B cell (primary cell): ENCODE measurements around the gene IL31RA. TPM values are rescaled to one million over a fixed set of nuclear protein-coding genes. Genes with fewer than 3 reads are reported as not detected.

Experiments used
- ATAC-seq: fragments of 200-7000 bp; cut with Tn5 transposase; one replicate; pipeline ENCODE4 v1.10.0; 2021; ENCODE audit warnings: low read depth, mild to moderate bottlenecking, moderate number of reproducible peaks, moderate library complexity
- CTCF ChIA-PET: fragments of 350-600 bp; sonication (Branson Sonifier 250); formaldehyde crosslinking; loops from one replicate; lab custom pipeline; 2021; ENCODE audit warnings: antibody characterized with exemption, inconsistent platforms; lab: Charles Lee
- POLR2A ChIA-PET: fragments of 350-600 bp; sonication (Branson Sonifier 250); formaldehyde crosslinking; loops from one replicate; lab custom pipeline; 2021; ENCODE audit warnings: antibody characterized with exemption; lab: Charles Lee
- DNase-seq: peaks from one replicate; pipeline ENCODE4 v3.0.0; 2013
- H2AFZ ChIP-seq: 2 replicates; pipeline ENCODE4 v1.6.1; 2012; ENCODE audit warnings: mild to moderate bottlenecking, low read depth, low read length; ENCODE audit not compliant: insufficient read depth, poor library complexity, severe bottlenecking
- H3K27ac ChIP-seq, 2 donors: 1 replicate in 1 of 2; 2 replicates in 1 of 2; pipeline ENCODE4 v1.5.1; 2012 to 2013; ENCODE audit warnings: low read length in 2 of 2, mild to moderate bottlenecking in 2 of 2, moderate library complexity in 1 of 2
- H3K27me3 ChIP-seq, 4 experiments: fragments of 200-600 bp in 1 of 4; sonication (generic) in 1 of 4; replicated peaks in 1 of 4; 1 replicate in 2 of 4; 2 replicates in 2 of 4; pipeline versions ENCODE4 v1.6.1 to v1.7.0; 2013 to 2016; ENCODE audit warnings: low read length in 3 of 4, mild to moderate bottlenecking in 2 of 4, mixed read lengths in 1 of 4, moderate library complexity in 1 of 4; ENCODE audit not compliant: insufficient read depth in 4 of 4, control insufficient read depth in 3 of 4; ENCODE audit errors: control extremely low read depth in 1 of 4
- H3K36me3 ChIP-seq, 2 experiments: replicated peaks in 1 of 2; 1 replicate in 1 of 2; 2 replicates in 1 of 2; pipeline versions ENCODE4 v1.6.1 to v1.7.1; 2013; ENCODE audit warnings: low read length in 1 of 2; ENCODE audit not compliant: insufficient read depth in 2 of 2, control insufficient read depth in 1 of 2; ENCODE audit errors: control extremely low read depth in 1 of 2, extremely low read depth in 1 of 2
- H3K4me1 ChIP-seq, 2 donors: fragments of 200-600 bp in 1 of 2; sonication (generic) in 1 of 2; 1 replicate in 1 of 2; 2 replicates in 1 of 2; pipeline versions ENCODE4 v1.5.1 to v1.6.1; 2013 to 2017; ENCODE audit warnings: low read length in 2 of 2; ENCODE audit not compliant: control insufficient read depth in 2 of 2, insufficient read depth in 2 of 2
- H3K4me2 ChIP-seq: replicated peaks from 2 replicates; pipeline ENCODE3; 2012; ENCODE audit warnings: mild to moderate bottlenecking, low read depth, low read length; ENCODE audit not compliant: poor library complexity, severe bottlenecking
- H3K4me3 ChIP-seq, 5 experiments: fragments of 200-600 bp in 1 of 5; sonication (generic) in 1 of 5; 1 replicate in 3 of 5; 2 replicates in 2 of 5; pipeline versions ENCODE4 v1.5.1 to v1.7.0; 2011 to 2016; ENCODE audit warnings: low read length in 4 of 5, mild to moderate bottlenecking in 4 of 5, low read depth in 2 of 5, control low read depth in 1 of 5, moderate library complexity in 1 of 5; ENCODE audit not compliant: insufficient read depth in 1 of 5; ENCODE audit errors: control extremely low read depth in 1 of 5, extremely low read depth in 1 of 5
- H3K79me2 ChIP-seq: fragments of 200-600 bp; sonication (generic); one replicate; pipeline ENCODE4 v1.6.0; 2016; ENCODE audit warnings: low read length; ENCODE audit not compliant: control insufficient read depth, insufficient read depth
- H3K9ac ChIP-seq: fragments of 200-600 bp; sonication (generic); 2 replicates; pipeline ENCODE4 v1.6.1; 2017; ENCODE audit warnings: mild to moderate bottlenecking, low read length, moderate library complexity
- H3K9me3 ChIP-seq, 3 donors: one replicate each; pipeline versions ENCODE4 v1.6.1 to v1.7.1; 2013; ENCODE audit warnings: low read length in 2 of 3; ENCODE audit not compliant: control insufficient read depth in 2 of 3, insufficient read depth in 1 of 3; ENCODE audit errors: control extremely low read depth in 1 of 3
- H4K20me1 ChIP-seq: 2 replicates; pipeline ENCODE4 v1.6.0; 2012; ENCODE audit warnings: mild to moderate bottlenecking, low read length; ENCODE audit not compliant: insufficient read depth, control insufficient read depth, poor library complexity, severe bottlenecking
- H3K27ac Mint-ChIP-seq: one replicate; pipeline ENCODE4 v1.8.0; 2021; ENCODE audit warnings: mixed read lengths
- H3K27me3 Mint-ChIP-seq: one replicate; pipeline ENCODE4 v1.8.0; 2021; ENCODE audit warnings: mixed read lengths
- H3K4me1 Mint-ChIP-seq: one replicate; pipeline ENCODE4 v1.8.0; 2021; ENCODE audit warnings: mixed read lengths
- H3K4me3 Mint-ChIP-seq: one replicate; pipeline ENCODE4 v1.8.0; 2021; ENCODE audit warnings: mixed read lengths
- H3K9me3 Mint-ChIP-seq: one replicate; pipeline ENCODE4 v1.8.0; 2022; ENCODE audit warnings: mixed read lengths; ENCODE audit not compliant: insufficient read depth
- CTCF ChIP-seq: fragments of 200-600 bp; IDR thresholded peaks from one replicate; pipeline ENCODE4 v1.8.0; 2022; ENCODE audit warnings: antibody characterized with exemption, mild to moderate bottlenecking
- EZH2 ChIP-seq: IDR thresholded peaks from 2 replicates; pipeline ENCODE4 v1.6.1; 2012; ENCODE audit warnings: borderline replicate concordance, low read depth, mild to moderate bottlenecking, moderate library complexity, low read length; ENCODE audit not compliant: insufficient read depth, poor library complexity, severe bottlenecking
- WGBS: methylation state at CpG from one replicate; pipeline ENCODE4 v1.1.5; 2013; ENCODE audit warnings: missing lambda C conversion rate; ENCODE audit not compliant: insufficient coverage; 5-methylcytosine and 5-hydroxymethylcytosine counted together
- intact Hi-C: fragments of 100-400 bp; cut with micrococcal nuclease; formaldehyde crosslinking; loops from one replicate; pipeline ENCODE4 v1.10.0; 2022
- polyA plus RNA-seq: library from polyadenylated mRNA; depleted of rRNA; stranded (reverse); fragments of >200 nt; gene quantifications from 2 replicates; pipeline ENCODE4 v1.2.3, GENCODE V29; 2012
- total RNA-seq, 2 donors: library from RNA; stranded (reverse); fragments of 120-200 nt in 1 of 2; gene quantifications; 1 replicate in 1 of 2; 2 replicates in 1 of 2; pipeline versions ENCODE4 v1.2.3 to v1.2.4, GENCODE V29; 2013 to 2022

The IL31RA gene
- total and polyA plus RNA-seq, 2 donors (not counting 1 experiment from before 2014, with no cell fraction given): not detected

- H3K27me3 ChIP-seq: no peaks in the 10 kb centered on the region
- H3K4me1 Mint-ChIP-seq: no peaks in the 10 kb centered on the region
Observed at GRCh38 chr5:55932700-55933099, 81.5 kb downstream of the IL31RA start.

More at GRCh38 chr5:55932700-55933099, 81.5 kb downstream of the IL31RA start:
- DNase-seq (no peak), ATAC-seq (no peak)
- Histone ChIP-seq H3K4me1 (no peaks in the 10 kb centered on the region), H3K4me2 (no peak overlapping the region), H3K27ac (no peak overlapping the region), H3K9me3 (no peaks in the 10 kb centered on the region), H3K36me3 (no peaks in the 10 kb centered on the region), H2AFZ (no peak overlapping the region), H4K20me1 (no peaks in the 10 kb centered on the region), H3K79me2 (no peaks in the 10 kb centered on the region), H3K4me3 (no peak overlapping the region), H3K9ac (no peak overlapping the region)
- no peak for TF ChIP-seq EZH2
- no peak for TF ChIP-seq CTCF
- H3K4me3 Mint-ChIP-seq: no peak overlapping the region
- POLR2A ChIA-PET: no interaction called here
- intact Hi-C loops: no loop called here
- 97% methylated on average over 2 of the region's 4 CpGs for WGBS
- no peaks in the 10 kb centered on the region for H3K9me3 Mint-ChIP-seq
- CTCF ChIA-PET: interaction anchor here (1.1 to 1.2 kb wide), 2 partner anchors 268 to 338 kb away, joined by 3 to 4 read pairs; no protein-coding TSS in a partner anchor
- peaks cover 2% of the 10 kb centered on the region for H3K27me3 Mint-ChIP-seq
- H3K27ac Mint-ChIP-seq: no peak overlapping the region
